Lower leg skin (tissue), 3 donors: ENCODE measurements around the gene TCERG1L.

Experiments
- POLR2A ChIP-seq, 2 donors: fragments of 450-650 bp; IDR thresholded peaks; one replicate each; pipeline ENCODE4 v1.6.1; 2016 to 2017; ENCODE audit warnings: antibody characterized with exemption in 2 of 2, mild to moderate bottlenecking in 1 of 2, moderate library complexity in 1 of 2
- TF ChIP-seq, protein P1 (sequence below), 3 donors: fragments of 450-650 bp; IDR thresholded peaks; one replicate each; pipeline ENCODE4 v1.5.1; 2016; ENCODE audit warnings: antibody characterized with exemption in 3 of 3, mild to moderate bottlenecking in 3 of 3, moderate library complexity in 2 of 3

GRCh38 chr10:131269776-131270460 is 41.6 kb downstream of the TCERG1L start:
- TF ChIP-seq, protein P1, sequence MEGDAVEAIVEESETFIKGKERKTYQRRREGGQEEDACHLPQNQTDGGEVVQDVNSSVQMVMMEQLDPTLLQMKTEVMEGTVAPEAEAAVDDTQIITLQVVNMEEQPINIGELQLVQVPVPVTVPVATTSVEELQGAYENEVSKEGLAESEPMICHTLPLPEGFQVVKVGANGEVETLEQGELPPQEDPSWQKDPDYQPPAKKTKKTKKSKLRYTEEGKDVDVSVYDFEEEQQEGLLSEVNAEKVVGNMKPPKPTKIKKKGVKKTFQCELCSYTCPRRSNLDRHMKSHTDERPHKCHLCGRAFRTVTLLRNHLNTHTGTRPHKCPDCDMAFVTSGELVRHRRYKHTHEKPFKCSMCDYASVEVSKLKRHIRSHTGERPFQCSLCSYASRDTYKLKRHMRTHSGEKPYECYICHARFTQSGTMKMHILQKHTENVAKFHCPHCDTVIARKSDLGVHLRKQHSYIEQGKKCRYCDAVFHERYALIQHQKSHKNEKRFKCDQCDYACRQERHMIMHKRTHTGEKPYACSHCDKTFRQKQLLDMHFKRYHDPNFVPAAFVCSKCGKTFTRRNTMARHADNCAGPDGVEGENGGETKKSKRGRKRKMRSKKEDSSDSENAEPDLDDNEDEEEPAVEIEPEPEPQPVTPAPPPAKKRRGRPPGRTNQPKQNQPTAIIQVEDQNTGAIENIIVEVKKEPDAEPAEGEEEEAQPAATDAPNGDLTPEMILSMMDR (IDR thresholded peaks at IDR 0.05) = no peak
- no peak for TF ChIP-seq POLR2A (IDR thresholded peaks at IDR 0.05)
